Peyer's patch (tissue), 4 donors: ENCODE measurements around the gene HCRTR1.

Experiments used
- CTCF ChIP-seq, 6 experiments: fragments of 450-650 bp in 4 of 6; fragments of 200-600 bp in 2 of 6; sonication (generic) in 1 of 6; IDR thresholded peaks; one replicate each; pipeline ENCODE4 v1.5.1; 2017 to 2019; ENCODE audit warnings: antibody characterized with exemption in 6 of 6, mild to moderate bottlenecking in 3 of 6, moderate library complexity in 1 of 6
- POLR2A ChIP-seq, 2 donors: fragments of 450-650 bp; IDR thresholded peaks; one replicate each; pipeline ENCODE4 v1.5.1; 2017; ENCODE audit warnings: antibody characterized with exemption in 2 of 2, mild to moderate bottlenecking in 2 of 2, moderate library complexity in 2 of 2

- TF ChIP-seq CTCF (IDR thresholded peaks at IDR 0.05), result no peak
- TF ChIP-seq POLR2A (IDR thresholded peaks at IDR 0.05), result no peak
Measured at GRCh38 chr1:31574749-31575368, 42.6 kb upstream of the HCRTR1 start.
